NCI-H1694 treated with DMSO at 0.1 percent for 48 hours (cell line): ENCODE measurements around the gene CHRNG.
"Not testable (repeated sequence)": the region's sequence is repeated elsewhere in the genome, so short reads cannot be mapped to it uniquely, and the experiment has no call there.

ENCODE experiments used
- DNase-seq: peaks from one replicate; lab custom pipeline; 2025; lab: John Stamatoyannopoulos, UW

The CHRNG gene

DNA sequence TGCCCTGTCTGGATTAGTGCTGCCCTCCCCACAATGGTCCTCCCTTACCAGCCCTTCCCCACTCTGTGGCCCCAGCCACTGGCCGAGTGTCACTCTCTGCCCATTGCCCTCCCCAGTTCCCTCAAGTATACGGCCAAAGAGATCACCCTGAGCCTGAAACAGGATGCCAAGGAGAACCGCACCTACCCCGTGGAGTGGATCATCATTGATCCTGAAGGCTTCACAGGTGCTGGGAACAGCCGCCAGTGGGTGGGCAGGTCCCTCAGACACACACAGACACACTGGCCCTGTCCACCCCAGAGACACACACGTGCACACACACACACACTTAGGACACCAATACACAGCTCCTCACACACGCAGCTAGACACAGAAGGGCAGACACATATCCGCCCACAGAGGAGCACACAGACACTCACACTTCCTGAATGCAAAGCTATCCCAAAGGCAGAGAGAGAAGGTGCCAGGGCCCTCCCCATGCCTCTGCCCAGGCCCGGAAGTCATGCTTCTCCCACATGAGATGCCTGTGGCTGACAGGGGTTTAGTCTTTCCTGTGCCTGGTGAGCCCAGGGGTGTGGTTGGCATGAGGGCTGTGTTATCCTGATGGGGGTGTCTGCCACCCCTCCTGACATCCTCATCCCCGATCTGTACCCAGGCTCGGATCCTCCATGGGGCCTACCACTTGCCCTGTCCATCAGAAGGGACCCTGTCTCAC is 10.6 kb upstream of the CHRNG start:
- DNase-seq, result no peak

DNA sequence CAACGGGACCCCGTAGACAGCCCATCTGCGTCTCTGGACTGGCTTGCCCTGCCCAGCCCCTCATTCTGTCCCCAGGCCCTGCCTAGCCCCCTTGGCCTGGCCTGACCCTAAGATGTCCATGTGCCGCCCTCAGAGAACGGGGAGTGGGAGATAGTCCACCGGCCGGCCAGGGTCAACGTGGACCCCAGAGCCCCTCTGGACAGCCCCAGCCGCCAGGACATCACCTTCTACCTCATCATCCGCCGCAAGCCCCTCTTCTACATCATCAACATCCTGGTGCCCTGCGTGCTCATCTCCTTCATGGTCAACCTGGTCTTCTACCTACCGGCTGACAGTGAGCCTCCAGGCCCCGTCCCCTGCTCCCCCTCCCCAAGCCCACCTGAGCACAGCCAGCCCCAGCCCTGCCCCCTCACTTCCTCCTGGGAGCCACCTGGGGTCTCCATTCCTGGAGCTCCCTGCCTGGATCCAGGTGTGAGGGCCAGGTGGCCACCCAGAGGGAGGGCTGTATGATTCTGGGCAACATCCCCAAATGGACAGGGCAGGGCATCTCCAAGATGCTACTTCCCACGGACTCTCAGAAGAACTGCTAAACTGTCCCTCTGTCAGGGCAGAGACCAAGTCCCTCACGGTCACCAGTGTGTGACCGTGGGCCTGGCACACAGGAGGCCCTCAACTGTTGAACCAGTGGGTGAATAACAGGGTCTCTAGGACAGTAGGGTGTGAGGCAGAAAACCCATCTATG is 9.5 kb upstream of the CHRNG start:
- DNase-seq, result no peak

DNA sequence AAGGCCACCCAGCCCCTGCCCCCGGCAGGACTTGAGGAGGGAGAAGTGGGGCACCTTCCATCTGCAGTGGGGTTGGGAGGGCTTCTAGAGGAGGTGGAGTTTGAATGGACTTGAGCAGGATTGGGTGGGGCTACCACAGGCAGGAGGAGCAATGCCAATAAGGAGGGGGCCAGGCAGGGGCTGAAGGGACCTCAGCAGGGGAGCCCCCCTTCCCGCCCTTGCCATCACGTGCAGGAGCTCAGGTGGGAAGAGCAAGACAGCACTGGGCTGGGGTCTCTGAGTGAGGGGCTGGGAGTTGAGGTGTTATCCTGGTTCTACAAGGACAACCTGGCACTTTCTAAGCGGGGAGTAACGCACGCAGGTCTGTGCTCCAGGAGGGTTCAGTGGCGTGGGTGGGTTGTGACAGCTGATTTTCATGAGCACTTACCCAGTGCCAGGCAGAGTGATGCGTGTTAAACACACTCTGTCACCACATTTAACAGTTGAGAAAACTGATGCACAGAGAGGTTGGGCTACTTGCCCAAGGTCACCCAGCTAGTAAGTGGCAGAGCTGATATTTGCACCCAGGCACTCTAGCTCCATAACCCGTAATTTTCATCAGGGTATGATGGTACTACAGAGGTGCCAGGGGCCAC is 8.7 kb upstream of the CHRNG start:
- no peak for DNase-seq

DNA sequence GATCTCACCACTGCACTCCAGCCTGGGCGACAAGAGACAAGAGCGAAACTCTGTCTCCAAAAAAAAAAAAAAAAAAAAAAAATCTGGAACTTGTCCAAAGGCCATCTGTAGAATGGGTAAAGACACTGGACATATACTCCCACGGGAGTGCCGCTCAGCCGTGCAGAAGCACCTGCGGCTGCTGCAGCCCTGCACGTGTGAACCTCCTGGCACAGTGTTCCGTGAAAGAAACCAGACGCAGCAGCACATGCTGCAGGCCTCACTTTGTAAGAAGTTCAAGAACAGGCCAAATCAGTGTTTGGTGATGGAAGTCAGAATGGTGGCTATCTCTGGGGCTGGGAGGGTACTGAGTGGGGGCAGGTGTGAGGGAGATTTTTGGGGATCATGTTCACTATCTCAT is 7.1 kb upstream of the CHRNG start:
- no peak for DNase-seq

DNA sequence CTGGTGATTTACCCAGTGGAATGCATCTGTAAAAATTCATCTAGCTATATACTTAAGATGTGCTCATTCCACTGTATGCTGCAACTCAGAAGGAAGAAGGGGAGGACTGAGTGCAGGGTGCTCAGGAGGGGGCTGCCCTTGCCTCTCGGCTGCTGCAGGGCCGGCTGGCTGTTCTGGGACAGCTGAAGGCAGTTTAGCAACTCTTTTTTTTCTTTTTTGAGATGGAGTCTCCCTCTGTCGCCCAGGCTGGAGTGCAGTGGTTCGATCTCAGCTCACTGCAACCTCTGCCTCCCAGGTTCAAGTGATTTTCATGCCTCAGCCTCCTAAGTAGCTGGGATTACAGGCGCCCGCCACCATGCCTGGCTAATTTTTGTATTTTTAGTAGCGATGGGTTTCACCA is 6.7 kb upstream of the CHRNG start:
- not testable (repeated sequence) for DNase-seq

DNA sequence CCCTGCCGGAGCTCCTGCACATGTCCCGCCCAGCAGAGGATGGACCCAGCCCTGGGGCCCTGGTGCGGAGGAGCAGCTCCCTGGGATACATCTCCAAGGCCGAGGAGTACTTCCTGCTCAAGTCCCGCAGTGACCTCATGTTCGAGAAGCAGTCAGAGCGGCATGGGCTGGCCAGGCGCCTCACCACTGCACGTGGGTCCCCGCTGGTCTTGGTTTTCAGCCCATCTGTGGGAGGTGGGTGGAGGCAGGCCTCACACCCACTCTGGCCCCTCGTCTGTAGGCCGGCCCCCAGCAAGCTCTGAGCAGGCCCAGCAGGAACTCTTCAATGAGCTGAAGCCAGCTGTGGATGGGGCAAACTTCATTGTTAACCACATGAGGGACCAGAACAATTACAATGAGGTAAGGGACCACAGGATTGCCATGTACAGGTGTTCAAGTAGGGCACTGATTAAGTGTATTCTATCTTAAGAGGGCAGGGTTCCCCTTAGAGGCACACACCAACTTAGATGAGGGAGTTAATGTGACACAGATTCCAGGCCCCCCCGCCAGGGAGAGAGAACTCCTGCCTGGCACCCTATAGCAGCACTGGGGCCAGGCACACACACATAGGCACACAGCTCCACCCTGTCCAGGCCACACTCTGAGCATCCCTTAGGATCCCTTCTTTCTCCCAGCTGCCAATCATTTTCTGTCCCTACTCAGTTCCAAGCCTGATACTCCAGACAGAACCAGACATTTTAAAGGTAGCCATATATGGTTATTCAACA is 5.4 kb upstream of the CHRNG start:
- DNase-seq, result no peak

DNA sequence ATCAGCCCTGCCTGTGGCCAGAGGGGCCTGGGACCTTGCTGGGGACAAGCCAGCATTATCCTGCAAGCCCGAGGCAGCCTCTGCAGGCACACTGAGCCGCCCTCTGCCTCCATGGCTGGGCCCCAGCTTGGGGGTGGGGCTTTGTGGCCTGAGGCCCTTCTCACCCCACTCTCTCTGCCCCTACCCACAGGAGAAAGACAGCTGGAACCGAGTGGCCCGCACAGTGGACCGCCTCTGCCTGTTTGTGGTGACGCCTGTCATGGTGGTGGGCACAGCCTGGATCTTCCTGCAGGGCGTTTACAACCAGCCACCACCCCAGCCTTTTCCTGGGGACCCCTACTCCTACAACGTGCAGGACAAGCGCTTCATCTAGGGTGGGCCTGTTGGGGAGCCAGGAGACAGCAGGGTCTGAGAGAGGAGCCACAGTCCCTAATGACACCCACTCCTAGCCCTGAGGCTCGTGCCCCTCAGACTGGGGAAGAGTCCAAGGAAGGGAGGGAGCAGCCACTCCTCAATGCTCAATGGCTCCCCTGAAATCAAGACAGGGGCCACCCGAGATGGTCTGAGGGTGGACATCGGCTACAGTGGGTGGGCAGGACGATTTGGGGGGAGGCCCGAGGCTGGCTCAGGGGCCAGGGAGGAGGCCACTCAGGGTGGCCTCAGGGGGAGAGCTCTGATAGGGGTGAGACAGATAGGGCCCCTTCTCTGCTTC is 4.4 kb upstream of the CHRNG start:
- DNase-seq, result no peak

DNA sequence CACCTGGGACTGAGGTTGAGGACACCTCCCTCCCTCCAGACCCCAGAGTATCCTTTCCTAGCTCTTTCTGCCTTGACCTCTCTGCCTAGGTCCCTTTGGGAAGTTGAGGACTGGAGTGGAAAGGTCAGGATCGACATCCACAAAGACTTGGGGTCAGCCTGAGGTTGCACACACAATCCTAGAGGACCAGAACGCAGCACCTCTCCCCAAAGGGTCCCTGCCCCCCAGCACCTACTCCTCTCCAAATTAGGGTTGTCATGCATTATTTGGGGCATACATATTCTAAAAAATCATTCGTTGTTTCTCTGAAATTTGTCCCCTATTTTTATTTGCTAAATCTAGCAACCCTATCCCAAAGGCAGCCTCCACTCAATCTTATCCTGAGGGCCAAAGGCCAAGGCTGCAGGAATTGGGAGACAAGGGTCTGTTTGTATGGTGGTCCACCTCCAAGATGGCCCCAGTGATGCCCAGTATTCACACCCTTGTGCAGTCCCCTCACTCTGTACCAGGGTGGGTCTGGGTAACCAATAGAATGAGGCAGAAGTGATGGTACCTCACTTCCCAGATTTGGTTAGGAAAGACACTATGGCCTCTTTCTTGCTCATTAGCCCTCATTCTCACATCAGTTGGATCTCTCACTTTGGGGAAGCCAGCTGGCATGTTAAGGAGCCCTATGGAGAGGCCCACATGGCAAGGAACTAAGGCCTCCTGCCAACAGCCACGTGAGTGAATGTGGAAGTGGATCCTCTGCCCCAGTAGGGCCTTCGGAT is 3.5 kb upstream of the CHRNG start:
- DNase-seq, result no peak

DNA sequence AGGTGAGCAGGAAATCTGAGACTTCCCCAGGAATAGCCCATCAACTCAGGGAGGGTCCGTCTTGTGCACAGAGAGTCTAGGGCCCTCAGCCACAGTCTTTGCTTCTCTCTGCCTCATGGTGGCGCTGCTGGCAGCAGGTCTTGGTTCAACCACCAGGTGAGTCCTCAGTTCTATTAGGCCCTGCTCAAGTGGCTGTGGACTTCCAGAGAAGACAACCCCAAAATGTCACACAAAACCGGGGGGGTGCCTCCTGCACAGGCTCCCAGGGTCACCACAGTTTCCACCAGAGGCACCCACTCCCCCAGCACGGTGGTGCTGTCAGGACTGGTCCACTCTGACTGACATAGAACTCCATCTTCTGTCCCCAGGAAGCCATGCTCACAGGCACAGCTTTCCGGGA is 2.4 kb upstream of the CHRNG start:
- no peak for DNase-seq

DNA sequence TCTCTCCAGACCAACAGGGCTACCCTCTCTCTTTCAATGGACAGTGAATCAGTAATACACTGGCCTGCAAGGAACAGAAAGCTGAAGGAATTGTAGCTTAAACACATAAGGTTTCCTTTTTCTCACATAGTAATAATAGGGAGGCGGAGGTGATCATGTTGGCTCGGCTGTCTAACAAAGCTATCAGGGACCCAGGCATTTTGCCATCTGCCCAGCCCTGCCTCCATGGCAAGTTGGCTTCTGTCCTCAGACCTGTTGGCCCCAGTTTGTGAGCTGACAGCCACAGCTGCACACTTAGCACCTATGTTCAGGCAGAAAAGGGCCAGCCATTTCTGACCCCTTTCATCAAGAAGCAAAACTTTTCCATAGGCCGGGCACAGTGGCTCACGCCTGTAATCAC is 2.0 kb upstream of the CHRNG start:
- no peak for DNase-seq

DNA sequence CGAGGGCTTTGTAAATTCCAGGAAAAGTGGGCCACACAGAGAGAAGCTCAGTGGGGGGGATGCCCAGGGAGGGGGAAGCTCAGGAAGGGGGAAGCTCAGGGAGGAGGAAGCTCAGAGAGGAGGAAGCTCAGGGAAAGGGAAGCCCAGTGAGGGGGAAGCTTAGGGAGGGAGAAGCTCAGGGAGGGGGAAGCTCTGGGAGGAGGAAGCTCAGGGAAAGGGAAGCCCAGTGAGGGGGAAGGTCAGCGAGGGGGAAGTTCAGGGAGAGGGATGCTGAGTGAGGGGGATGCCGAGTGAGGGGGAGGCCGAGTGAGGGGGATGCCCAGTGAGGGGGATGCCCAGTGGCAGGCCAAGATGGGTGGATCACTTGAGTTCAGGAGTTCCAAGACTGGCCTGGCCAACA is 821 bp upstream of the CHRNG start:
- DNase-seq, result no peak

DNA sequence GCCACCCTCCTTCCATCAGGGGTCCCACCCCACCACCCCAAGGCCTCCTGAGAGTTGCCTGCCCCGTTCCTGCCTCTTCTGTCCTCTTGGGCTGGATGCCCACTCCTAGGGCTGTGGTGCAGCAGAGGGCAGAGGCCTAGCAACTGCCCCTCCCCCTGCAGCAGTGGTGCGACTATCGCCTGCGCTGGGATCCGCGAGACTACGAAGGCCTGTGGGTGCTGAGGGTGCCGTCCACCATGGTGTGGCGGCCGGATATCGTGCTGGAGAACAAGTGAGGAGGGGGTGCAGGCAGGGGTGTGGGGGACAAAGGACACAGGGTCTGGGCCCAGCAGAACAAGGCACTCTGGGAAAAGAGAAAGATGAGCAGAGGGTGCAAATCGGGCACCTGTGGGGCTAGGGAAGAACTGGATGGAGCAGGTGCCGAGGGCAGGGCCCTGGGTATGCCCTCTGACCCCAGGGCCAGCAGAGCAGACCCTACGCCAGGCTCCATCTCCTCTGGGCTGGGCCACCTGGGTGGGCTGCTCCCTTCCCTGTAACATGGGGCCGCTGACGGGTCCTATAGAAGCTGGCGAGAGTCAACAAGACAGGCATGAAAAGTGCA is 1.0 kb downstream of the CHRNG start:
- DNase-seq, result no peak

DNA sequence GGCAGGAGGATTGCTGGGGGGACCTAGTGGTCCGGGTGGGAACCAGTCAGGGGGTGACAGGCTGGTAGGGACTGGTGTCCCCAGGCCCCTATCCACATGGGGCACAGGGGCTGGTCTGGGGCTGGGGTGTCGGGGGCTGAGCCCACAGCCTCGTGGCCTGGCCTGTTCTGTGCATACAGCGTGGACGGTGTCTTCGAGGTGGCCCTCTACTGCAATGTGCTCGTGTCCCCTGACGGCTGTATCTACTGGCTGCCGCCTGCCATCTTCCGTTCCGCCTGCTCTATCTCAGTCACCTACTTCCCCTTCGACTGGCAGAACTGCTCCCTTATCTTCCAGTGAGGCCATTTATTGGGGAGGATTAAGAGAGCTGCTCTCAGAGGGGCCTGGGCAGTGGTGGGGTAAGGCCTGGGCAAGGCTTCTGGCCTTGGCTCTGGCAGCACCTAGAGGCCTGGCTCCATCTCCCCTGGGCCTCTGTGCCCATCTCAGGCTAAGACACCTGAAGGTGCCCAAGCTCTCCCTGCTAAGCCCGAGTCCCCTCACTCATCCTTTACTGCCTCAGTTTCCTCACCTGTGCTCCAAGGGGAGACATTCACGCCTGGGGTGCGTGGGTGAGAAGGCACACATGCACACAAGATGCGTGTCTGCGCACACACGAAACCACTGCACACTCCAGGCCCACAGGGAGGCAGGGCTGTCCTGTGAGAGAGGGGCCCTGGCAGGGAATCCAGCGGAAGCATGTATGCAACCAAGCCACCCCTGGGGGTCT is 1.9 kb downstream of the CHRNG start:
- no peak for DNase-seq

DNA sequence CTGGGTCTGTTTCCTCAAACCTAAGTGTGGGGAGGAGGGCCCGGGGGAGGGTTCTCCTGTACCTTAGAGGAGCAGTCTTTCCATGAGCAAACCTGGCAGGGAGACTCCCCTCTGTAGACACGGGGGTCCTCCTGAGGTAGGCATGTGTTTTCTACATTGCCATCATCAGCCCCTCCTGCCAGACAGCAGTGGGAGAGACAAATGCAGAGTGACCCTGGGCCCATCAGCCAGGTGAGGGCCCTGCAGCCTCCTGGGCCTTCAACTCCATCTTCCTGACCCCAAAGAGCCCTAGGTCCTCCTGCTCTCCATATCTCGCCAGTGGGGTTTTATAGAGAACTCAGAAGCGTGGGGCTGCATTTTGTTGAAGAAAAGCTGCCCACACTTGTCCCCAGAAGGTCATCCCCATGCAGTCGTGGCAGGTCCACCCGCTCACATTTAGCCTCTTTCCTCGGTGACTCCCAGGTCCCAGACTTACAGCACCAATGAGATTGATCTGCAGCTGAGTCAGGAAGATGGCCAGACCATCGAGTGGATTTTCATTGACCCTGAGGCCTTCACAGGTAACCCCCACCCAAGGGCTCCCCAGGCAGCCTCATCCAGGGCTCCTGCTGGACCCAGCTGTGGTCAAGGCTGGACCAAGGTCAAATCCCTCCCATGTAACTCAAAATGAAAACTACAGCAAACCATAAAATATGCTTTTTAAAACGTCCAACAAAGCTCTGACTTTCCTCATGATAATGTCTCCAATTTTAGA is 2.6 kb downstream of the CHRNG start:
- DNase-seq, result no peak

DNA sequence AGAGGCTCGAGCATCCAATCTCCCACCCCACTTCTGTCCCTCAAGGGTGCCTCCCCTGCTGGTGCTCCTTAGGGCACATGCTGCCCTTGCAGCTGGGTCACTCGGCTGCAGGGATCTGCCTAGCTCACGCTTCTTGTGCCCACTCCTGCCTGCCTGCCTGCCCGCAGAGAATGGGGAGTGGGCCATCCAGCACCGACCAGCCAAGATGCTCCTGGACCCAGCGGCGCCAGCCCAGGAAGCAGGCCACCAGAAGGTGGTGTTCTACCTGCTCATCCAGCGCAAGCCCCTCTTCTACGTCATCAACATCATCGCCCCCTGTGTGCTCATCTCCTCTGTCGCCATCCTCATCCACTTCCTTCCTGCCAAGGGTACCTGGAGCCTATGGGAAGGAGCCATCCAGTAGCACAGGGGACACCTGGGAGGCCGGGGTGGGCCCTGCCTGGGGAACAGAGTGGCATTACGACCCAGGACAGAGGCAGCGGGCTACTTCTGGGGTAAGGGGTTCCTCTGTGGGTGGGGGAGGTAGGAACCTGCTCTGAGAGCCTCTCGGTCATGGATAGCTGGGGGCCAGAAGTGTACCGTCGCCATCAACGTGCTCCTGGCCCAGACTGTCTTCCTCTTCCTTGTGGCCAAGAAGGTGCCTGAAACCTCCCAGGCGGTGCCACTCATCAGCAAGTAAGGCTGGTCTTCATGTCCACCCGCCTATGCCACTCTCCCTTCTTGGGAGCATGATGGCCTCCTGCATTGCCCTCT is 3.4 kb downstream of the CHRNG start:
- DNase-seq, result no peak

DNA sequence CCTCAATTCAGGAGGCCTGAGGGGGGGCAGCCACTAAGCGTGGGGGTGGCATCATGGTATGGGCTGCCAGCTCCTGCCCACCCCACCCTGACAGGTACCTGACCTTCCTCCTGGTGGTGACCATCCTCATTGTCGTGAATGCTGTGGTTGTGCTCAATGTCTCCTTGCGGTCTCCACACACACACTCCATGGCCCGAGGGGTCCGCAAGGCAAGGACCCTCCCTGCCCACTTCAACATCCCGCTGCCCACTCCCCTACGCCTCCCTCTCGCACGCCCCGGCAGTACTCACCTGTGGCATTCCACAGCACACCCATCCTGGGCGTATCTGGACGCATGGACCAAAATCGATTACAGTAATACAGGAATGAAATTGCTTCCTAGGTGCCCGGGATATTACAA is 4.0 kb downstream of the CHRNG start:
- DNase-seq, result no peak

DNA sequence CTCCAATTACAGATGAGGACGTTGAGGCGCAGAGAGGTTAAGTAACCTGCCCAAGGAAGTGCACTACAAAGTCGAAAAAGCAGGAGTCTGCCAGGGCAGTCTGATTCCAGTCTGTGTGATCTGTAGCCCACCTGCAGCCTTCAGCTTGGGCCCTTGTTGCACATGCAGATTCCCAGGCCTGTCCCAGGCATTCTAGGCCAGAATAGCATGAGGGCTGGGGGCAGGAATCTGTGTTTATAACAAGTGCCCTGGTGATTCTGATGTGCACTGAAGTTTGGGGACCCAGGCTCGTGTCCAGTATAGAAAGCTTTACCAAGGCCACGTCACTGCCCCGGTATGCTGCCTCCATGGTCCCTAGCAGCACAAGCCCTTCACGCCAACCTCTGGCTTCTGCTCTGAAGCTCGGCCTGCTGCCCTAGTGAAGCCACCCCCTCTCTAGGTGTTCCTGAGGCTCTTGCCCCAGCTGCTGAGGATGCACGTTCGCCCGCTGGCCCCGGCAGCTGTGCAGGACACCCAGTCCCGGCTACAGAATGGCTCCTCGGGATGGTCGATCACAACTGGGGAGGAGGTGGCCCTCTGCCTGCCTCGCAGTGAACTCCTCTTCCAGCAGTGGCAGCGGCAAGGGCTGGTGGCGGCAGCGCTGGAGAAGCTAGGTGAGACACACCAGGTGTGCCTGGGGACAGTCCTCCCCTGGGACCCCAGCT is 4.6 kb downstream of the CHRNG start:
- no peak for DNase-seq

DNA sequence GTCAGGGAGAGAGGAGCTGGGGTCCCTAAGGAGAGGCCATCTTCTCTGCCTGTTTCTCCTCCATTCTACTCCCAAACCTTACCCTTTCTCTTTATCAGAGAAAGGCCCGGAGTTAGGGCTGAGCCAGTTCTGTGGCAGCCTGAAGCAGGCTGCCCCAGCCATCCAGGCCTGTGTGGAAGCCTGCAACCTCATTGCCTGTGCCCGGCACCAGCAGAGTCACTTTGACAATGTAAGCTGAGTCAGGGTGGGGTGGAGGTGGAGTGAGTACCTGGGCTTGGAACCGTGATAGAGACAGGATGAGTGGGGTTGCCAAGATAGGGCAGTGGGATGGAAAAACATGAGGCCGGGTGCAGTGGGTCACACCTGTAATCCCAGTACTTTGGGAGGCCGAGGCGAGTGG is 5.2 kb downstream of the CHRNG start:
- no peak for DNase-seq
